HCT116 (cell line): ENCODE data around the gene HOGA1. TPM values are rescaled to one million over a fixed set of nuclear protein-coding genes. Genes with fewer than 3 reads are reported as not detected.

Source experiments
- ATAC-seq: fragments of 200-7000 bp; cut with Tn5 transposase; 2 replicates; pipeline ENCODE4 v1.9.1; 2020; ENCODE audit warnings: mild to moderate bottlenecking, moderate library complexity
- BruUV-seq: library from RNA; stranded (reverse); fragments of 400-500 nt; replicated peaks from 2 replicates; lab custom pipeline; 2021; lab: Mats Ljungman, UMichigan
- CTCF ChIA-PET: fragments of 300-600 bp; sonication (Branson Sonifier 250); formaldehyde crosslinking; loops from one replicate; lab custom pipeline; 2021; ENCODE audit warnings: antibody characterized with exemption; lab: Charles Lee
- POLR2A ChIA-PET: fragments of 300-600, 350-600 bp; sonication (Branson Sonifier 250); formaldehyde crosslinking; loops from one replicate; lab custom pipeline; 2021; ENCODE audit warnings: antibody characterized with exemption; lab: Charles Lee
- RAD21 ChIA-PET, 2 experiments: fragments of 300-600 bp; sonication (Branson Sonifier 250); formaldehyde crosslinking; loops; one replicate each; lab custom pipeline; 2023; ENCODE audit warnings: low total read pairs in 2 of 2; ENCODE audit not compliant: uncharacterized antibody in 2 of 2, unreplicated experiment in 2 of 2, low non-redundant PET in 1 of 2; lab: Charles Lee
- DNase-seq: peaks from one replicate; pipeline ENCODE4 v3.0.0-alpha.2; 2010; ENCODE audit warnings: low read depth, low spot score
- H2AFZ ChIP-seq: fragments of 200-600 bp; shearing (Covaris generic), sonication (generic); 2 replicates; pipeline ENCODE4 v1.6.1; 2017; ENCODE audit warnings: low read depth, mixed run types, mixed read lengths, antibody characterized with exemption, low read length; ENCODE audit not compliant: poor library complexity, severe bottlenecking
- H3K27ac ChIP-seq: 2 replicates; pipeline ENCODE4 v1.5.1; 2012; ENCODE audit warnings: low read depth, low read length
- H3K27me3 ChIP-seq: fragments of 200-600 bp; sonication (generic); 2 replicates; pipeline ENCODE4 v1.6.1; 2016; ENCODE audit warnings: mixed run types, low read length, mixed read lengths; ENCODE audit not compliant: insufficient read depth
- H3K36me3 ChIP-seq, 2 experiments: fragments of 200-500 bp in 1 of 2; fragments of 200-600 bp in 1 of 2; sonication (Bioruptor generic) in 1 of 2; sonication (generic) in 1 of 2; 2 replicates each; pipeline versions ENCODE4 v1.5.1 to v1.6.1; 2014 to 2016; ENCODE audit warnings: low read length in 2 of 2, inconsistent platforms in 1 of 2, mixed read lengths in 1 of 2, mixed run types in 1 of 2; ENCODE audit not compliant: insufficient read depth in 2 of 2, control insufficient read depth in 1 of 2
- H3K4me1 ChIP-seq, 2 experiments: fragments of 200-600 bp in 1 of 2; sonication (generic) in 1 of 2; 2 replicates each; pipeline versions ENCODE4 v1.5.1 to v1.6.1; 2012 to 2017; ENCODE audit warnings: low read length in 2 of 2, inconsistent platforms in 1 of 2, mild to moderate bottlenecking in 1 of 2, mixed read lengths in 1 of 2, mixed run types in 1 of 2, moderate library complexity in 1 of 2; ENCODE audit not compliant: insufficient read depth in 2 of 2, control insufficient read depth in 1 of 2
- H3K4me2 ChIP-seq: fragments of 200-600 bp; sonication (generic); 2 replicates; pipeline ENCODE4 v1.6.1; 2017; ENCODE audit warnings: mixed run types, low read length, mixed read lengths
- H3K4me3 ChIP-seq, 2 experiments: fragments of 200-600 bp in 1 of 2; sonication (generic) in 1 of 2; replicated peaks in 1 of 2; 2 replicates each; pipeline ENCODE4 v1.5.1; 2011 to 2016; ENCODE audit warnings: low read length in 2 of 2, control low read depth in 1 of 2, low read depth in 1 of 2, mild to moderate bottlenecking in 1 of 2, mixed read lengths in 1 of 2, mixed run types in 1 of 2
- H3K79me2 ChIP-seq: fragments of 200-600 bp; sonication (generic); 2 replicates; pipeline ENCODE4 v1.6.1; 2017; ENCODE audit warnings: mild to moderate bottlenecking, mixed run types, low read length, moderate library complexity, mixed read lengths; ENCODE audit not compliant: insufficient read depth
- H3K9ac ChIP-seq: fragments of 200-600 bp; sonication (generic); 2 replicates; pipeline ENCODE4 v1.6.1; 2016; ENCODE audit warnings: low read length, mixed read lengths
- H3K9me2 ChIP-seq: fragments of 200-600 bp; sonication (generic), shearing (Covaris generic); 2 replicates; pipeline ENCODE4 v1.6.1; 2017; ENCODE audit warnings: mixed run types, mild to moderate bottlenecking, moderate library complexity; ENCODE audit not compliant: insufficient read depth
- H3K9me3 ChIP-seq, 2 experiments: fragments of 200-500 bp in 1 of 2; fragments of 200-600 bp in 1 of 2; sonication (Bioruptor generic) in 1 of 2; sonication (generic) in 1 of 2; 2 replicates each; pipeline ENCODE4 v1.6.1; 2014 to 2017; ENCODE audit warnings: low read length in 2 of 2, mixed read lengths in 2 of 2, inconsistent platforms in 1 of 2, low read depth in 1 of 2, mild to moderate bottlenecking in 1 of 2, mixed run types in 1 of 2, moderate library complexity in 1 of 2; ENCODE audit not compliant: control insufficient read depth in 1 of 2, insufficient read depth in 1 of 2
- H4K20me1 ChIP-seq: fragments of 200-600 bp; sonication (generic), shearing (Covaris generic); 2 replicates; pipeline ENCODE4 v1.6.1; 2017; ENCODE audit warnings: mixed run types, mild to moderate bottlenecking, moderate library complexity; ENCODE audit not compliant: insufficient read depth
- ELF1 ChIP-seq: IDR thresholded peaks from 2 replicates; pipeline ENCODE4 v1.6.1; 2012; ENCODE audit warnings: low read depth, borderline replicate concordance
- EZH2 ChIP-seq: fragments of 200-600 bp; sonication (generic); IDR thresholded peaks from 2 replicates; pipeline ENCODE4 v1.6.1; 2017; ENCODE audit warnings: antibody characterized with exemption, mixed run types
- MAX ChIP-seq: IDR thresholded peaks from 2 replicates; pipeline ENCODE4 v1.6.1; 2012
- POLR2A ChIP-seq: IDR thresholded peaks from 2 replicates; pipeline ENCODE4 v1.7.0; 2011; ENCODE audit warnings: borderline replicate concordance; ENCODE audit not compliant: insufficient read depth, insufficient read length; ENCODE audit errors: extremely low read depth
- POLR2AphosphoS5 ChIP-seq: IDR thresholded peaks from 2 replicates; pipeline ENCODE4 v1.6.1; 2011; ENCODE audit warnings: mild to moderate bottlenecking, low read depth, low read length, moderate library complexity
- SIN3A ChIP-seq: IDR thresholded peaks from 2 replicates; pipeline ENCODE4 v1.6.1; 2012; ENCODE audit warnings: low read depth
- TCF7L2 ChIP-seq: IDR thresholded peaks from 2 replicates; pipeline ENCODE4 v1.7.0; 2011; ENCODE audit warnings: borderline replicate concordance, inconsistent platforms; ENCODE audit not compliant: insufficient read depth, insufficient read length; ENCODE audit errors: extremely low read depth
- ZFX ChIP-seq: fragments of 450-650 bp; IDR thresholded peaks from 2 replicates; pipeline ENCODE4 v1.6.1; 2017
- intact Hi-C: fragments of 100-400 bp; cut with micrococcal nuclease; formaldehyde crosslinking; loops from 2 replicates; pipeline ENCODE4 v1.10.0; 2022
- total RNA-seq: library from RNA; stranded (reverse); gene quantifications from one replicate; pipeline ENCODE4 v1.2.1, GENCODE V29; 2021; ENCODE audit not compliant: unreplicated experiment
- TF ChIP-seq, protein P1 (sequence below): IDR thresholded peaks from 2 replicates; pipeline ENCODE4 v1.6.1; 2012; ENCODE audit warnings: low read depth

HOGA1 gene
- total RNA-seq, 1 experiment from 2014 or later, result 1.6 TPM

DNA sequence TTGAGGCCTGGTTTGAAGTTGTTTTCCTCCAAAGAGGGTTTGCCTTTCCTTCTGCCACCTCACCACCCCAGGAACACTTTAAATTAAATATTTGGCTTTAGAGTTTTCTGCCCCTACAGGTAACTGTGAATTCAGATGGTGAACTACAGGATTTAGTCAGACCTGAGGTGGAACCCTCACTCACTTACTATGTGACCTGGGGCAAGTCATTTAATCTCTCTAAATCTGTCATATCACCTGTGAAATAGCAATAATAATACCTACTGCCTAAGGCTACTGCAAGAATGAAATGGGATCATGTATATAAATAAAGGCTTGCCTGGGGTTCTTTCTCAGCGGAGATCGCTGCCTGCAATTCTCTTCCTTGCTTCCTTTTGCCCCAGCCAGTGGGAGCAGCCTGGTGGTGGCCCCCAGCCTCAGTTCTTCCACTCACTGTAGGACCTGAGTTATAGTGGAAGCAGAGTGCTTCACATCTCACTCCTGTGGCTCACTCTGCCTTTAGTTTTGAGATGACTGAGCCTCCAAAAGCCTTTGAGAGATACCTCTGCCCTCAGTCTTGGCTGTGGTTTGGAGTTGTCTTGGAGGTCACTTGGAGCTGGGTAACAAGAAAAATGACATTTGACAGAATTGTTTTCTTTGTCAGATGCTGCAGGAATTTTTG lies 17.7 kb upstream of the HOGA1 start:
- BruUV-seq, result no TSS peak
- Histone ChIP-seq H4K20me1 (no peaks in the 10 kb centered on the region), H3K4me1 (peaks cover 10 to 12% of the 10 kb centered on the region in 2 experiments), H3K27ac (no peak overlapping the region), H3K27me3 (no peaks in the 10 kb centered on the region), H3K9ac (no peak overlapping the region), H3K79me2 (no peaks in the 10 kb centered on the region), H3K9me2 (no peaks in the 10 kb centered on the region), H3K36me3 (no peaks in the 10 kb centered on the region), H3K9me3 (peaks cover 0 to 15% of the 10 kb centered on the region in 2 experiments; a peak in 1 of 4 replicates), H3K4me2 (no peak overlapping the region), H3K4me3 (no peak overlapping the region)
- ChIA-PET POLR2A (no interaction called here), CTCF (no interaction called here)
- intact Hi-C loops, result no loop called here
- no peak for ATAC-seq
- no peak for TF ChIP-seq MAX
- TF ChIP-seq SIN3A, result no peak
- TF ChIP-seq EZH2, result no peak
- TF ChIP-seq, all 23 proteins: peak for 0
- RAD21 ChIA-PET, result no interaction called here
- H2AFZ ChIP-seq, result no peak overlapping the region
- no peak for DNase-seq

GRCh38 chr10:97567891-97568290 lies 16.3 kb upstream of the HOGA1 start:
- peaks cover 0 to 6% of the 10 kb centered on the region in 2 experiments; a peak in 1 of 4 replicates for H3K9me3 ChIP-seq
- no peaks in the 10 kb centered on the region for H3K79me2 ChIP-seq
- no peak overlapping the region for H2AFZ ChIP-seq
- no peaks in the 10 kb centered on the region for H4K20me1 ChIP-seq
- H3K27me3 ChIP-seq, result no peaks in the 10 kb centered on the region
- no peaks in the 10 kb centered on the region for H3K36me3 ChIP-seq
- H3K4me1 ChIP-seq, result peaks cover 24 to 26% of the 10 kb centered on the region in 2 experiments
- POLR2A ChIA-PET, result no interaction called here
- no peak for TF ChIP-seq POLR2AphosphoS5
- TF ChIP-seq POLR2A, result no peak
- no peak for TF ChIP-seq ZFX
- no peak for TF ChIP-seq ELF1
- TF ChIP-seq TCF7L2, result no peak
- TF ChIP-seq, protein P1, sequence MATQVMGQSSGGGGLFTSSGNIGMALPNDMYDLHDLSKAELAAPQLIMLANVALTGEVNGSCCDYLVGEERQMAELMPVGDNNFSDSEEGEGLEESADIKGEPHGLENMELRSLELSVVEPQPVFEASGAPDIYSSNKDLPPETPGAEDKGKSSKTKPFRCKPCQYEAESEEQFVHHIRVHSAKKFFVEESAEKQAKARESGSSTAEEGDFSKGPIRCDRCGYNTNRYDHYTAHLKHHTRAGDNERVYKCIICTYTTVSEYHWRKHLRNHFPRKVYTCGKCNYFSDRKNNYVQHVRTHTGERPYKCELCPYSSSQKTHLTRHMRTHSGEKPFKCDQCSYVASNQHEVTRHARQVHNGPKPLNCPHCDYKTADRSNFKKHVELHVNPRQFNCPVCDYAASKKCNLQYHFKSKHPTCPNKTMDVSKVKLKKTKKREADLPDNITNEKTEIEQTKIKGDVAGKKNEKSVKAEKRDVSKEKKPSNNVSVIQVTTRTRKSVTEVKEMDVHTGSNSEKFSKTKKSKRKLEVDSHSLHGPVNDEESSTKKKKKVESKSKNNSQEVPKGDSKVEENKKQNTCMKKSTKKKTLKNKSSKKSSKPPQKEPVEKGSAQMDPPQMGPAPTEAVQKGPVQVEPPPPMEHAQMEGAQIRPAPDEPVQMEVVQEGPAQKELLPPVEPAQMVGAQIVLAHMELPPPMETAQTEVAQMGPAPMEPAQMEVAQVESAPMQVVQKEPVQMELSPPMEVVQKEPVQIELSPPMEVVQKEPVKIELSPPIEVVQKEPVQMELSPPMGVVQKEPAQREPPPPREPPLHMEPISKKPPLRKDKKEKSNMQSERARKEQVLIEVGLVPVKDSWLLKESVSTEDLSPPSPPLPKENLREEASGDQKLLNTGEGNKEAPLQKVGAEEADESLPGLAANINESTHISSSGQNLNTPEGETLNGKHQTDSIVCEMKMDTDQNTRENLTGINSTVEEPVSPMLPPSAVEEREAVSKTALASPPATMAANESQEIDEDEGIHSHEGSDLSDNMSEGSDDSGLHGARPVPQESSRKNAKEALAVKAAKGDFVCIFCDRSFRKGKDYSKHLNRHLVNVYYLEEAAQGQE, result no peak
- RAD21 ChIA-PET, result no interaction called here
- H3K9me2 ChIP-seq, result no peaks in the 10 kb centered on the region
- CTCF ChIA-PET, result no interaction called here
- no peak for DNase-seq
- H3K4me3 ChIP-seq, result no peak overlapping the region
- intact Hi-C loops, result no loop called here
- H3K4me2 ChIP-seq, result no peak overlapping the region
- no peak for ATAC-seq
- no peak overlapping the region for H3K27ac ChIP-seq
- no TSS peak for BruUV-seq
- no peak overlapping the region for H3K9ac ChIP-seq
